HFFc6 (cell line): ENCODE data around the gene OGFOD3. TPM values are rescaled to one million over a fixed set of nuclear protein-coding genes. Genes with fewer than 3 reads are reported as not detected.
"Not testable (repeated sequence)": the region's sequence is repeated elsewhere in the genome, so short reads cannot be mapped to it uniquely, and the experiment has no call there.

ENCODE experiments used
- DNase-seq: peaks from one replicate; pipeline ENCODE4 v3.0.0-alpha.2; 2018
- H3K27ac Mint-ChIP-seq: 2 replicates; pipeline ENCODE4 v1.8.0; 2020; ENCODE audit warnings: mild to moderate bottlenecking, mixed read lengths
- H3K27me3 Mint-ChIP-seq: 2 replicates; pipeline ENCODE4 v1.8.0; 2021; ENCODE audit warnings: mild to moderate bottlenecking, moderate library complexity, mixed read lengths; ENCODE audit not compliant: insufficient read depth
- H3K36me3 Mint-ChIP-seq: 2 replicates; pipeline ENCODE4 v1.8.0; 2021; ENCODE audit warnings: low read depth, mixed read lengths
- H3K4me1 Mint-ChIP-seq: 2 replicates; pipeline ENCODE4 v1.8.0; 2020; ENCODE audit warnings: low read depth, mixed read lengths
- H3K4me3 Mint-ChIP-seq: 2 replicates; pipeline ENCODE4 v1.8.0; 2020; ENCODE audit warnings: mild to moderate bottlenecking, moderate library complexity, mixed read lengths
- H3K9me3 Mint-ChIP-seq: 2 replicates; pipeline ENCODE4 v1.8.0; 2020; ENCODE audit warnings: mild to moderate bottlenecking, mixed read lengths
- CTCF ChIP-seq: fragments of 200-600 bp; sonication (generic); IDR thresholded peaks from 2 replicates; pipeline ENCODE4 v1.5.0; 2021; ENCODE audit warnings: antibody characterized with exemption, mild to moderate bottlenecking
- total RNA-seq, 6 experiments: library from RNA; stranded (reverse); fragmentation: NEBNext Ultra II Directional; extraction: Animal tissue kit (Norgen Biotek cat#: 25700); gene quantifications; 2 replicates in 1 of 6; 3 replicates in 5 of 6; pipeline ENCODE4 v1.2.3, GENCODE V29; 2021

The OGFOD3 gene
- total RNA-seq, 6 experiments from 2014 or later, result 26.5 to 31.2 (median 27.9) TPM

DNA sequence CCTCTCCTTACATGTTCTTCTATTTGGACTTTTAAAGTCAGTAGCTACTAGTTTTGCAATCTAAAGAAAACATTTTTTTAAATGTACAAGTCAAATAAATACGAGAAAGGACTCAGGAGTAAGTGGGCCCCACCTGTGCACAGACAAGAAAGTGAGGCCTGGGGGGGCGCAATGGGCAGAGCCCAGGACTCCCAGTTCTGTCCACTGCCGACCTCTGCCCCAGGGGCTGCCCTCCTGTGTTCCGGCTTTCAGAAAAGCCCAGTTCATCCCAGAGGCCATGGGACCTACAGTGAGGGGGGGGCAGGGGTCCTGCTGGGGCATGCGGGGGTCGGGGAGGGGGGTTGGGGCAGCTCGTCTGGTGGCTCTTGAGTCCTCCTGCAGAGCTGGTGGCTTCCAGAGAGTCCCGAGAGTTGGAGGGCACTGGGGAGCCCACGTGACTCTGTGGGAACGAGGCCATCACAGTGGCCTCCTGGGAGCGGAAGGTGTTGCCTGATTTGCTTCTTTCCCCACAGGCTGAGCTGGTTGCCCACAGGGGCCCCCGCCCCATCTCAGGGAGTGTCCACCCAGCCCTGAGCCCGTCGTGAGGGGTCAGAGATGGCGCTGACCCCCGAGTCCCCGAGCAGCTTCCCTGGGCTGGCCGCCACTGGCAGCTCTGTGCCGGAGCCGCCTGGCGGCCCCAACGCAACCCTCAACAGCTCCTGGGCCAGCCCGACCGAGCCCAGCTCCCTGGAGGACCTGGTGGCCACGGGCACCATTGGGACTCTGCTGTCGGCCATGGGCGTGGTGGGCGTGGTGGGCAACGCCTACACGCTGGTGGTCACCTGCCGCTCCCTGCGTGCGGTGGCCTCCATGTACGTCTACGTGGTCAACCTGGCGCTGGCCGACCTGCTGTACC is 44.4 kb downstream of the OGFOD3 start:
- Mint-ChIP-seq H3K4me1 (no peaks in the 10 kb centered on the region), H3K4me3 (no peak overlapping the region), H3K9me3 (no peaks in the 10 kb centered on the region), H3K27me3 (peaks cover 40% of the 10 kb centered on the region), H3K27ac (no peak overlapping the region), H3K36me3 (no peaks in the 10 kb centered on the region)
- DNase-seq, result no peak
- no peak for TF ChIP-seq CTCF

GRCh38 chr17:82373072-82373452 is 45.3 kb downstream of the OGFOD3 start:
- H3K27ac Mint-ChIP-seq, H3K4me1 Mint-ChIP-seq, H3K4me3 Mint-ChIP-seq, H3K36me3 Mint-ChIP-seq, DNase-seq, H3K9me3 Mint-ChIP-seq: not testable (repeated sequence)
- H3K27me3 Mint-ChIP-seq, result peaks cover 38% of the 10 kb centered on the region

DNA sequence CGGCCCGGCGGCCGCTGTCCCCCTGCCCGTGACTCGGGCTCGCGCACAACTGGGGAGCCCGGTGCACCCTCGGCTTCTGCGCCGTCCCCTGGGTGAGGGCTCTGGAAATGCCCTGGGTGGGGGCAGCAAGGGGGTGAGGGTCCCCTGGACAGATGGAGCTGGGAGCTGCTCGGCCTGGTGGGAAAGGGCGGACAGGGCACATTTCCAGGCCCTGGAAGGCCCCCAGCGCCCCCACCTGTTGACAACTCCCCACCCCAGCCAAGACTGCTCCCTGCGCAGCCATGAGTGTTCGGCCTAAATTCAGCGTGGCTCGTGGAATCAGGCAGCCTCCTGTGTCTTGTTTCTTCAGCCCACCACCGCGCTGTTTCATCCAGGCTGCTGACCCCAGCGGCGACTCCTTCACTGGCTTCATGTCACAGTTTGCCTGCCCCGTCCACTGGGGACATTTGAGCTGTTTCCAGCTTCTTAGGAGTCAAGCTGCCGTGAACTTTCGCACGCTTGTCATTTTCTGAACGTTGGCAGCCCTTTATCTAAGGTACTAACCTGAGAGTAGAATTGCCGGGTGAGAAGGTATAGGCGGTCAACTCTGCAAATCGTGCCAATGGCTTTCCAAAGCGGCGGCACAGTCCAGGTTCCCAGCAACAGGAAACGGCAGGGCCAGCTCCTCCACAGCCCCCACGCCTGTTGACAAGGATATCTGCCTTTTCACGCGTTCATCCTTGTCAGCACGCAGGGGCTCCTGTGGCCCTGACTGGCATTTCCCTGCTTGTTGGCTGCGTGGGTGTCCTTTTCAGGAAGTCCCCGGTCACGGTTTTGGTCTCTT is 45.9 kb downstream of the OGFOD3 start:
- peaks cover 37% of the 10 kb centered on the region for H3K27me3 Mint-ChIP-seq
- no peaks in the 10 kb centered on the region for H3K9me3 Mint-ChIP-seq
- no peak overlapping the region for H3K4me3 Mint-ChIP-seq
- H3K27ac Mint-ChIP-seq, result no peak overlapping the region
- DNase-seq, result no peak
- TF ChIP-seq CTCF, result no peak
- H3K36me3 Mint-ChIP-seq, result no peaks in the 10 kb centered on the region
- no peaks in the 10 kb centered on the region for H3K4me1 Mint-ChIP-seq

DNA sequence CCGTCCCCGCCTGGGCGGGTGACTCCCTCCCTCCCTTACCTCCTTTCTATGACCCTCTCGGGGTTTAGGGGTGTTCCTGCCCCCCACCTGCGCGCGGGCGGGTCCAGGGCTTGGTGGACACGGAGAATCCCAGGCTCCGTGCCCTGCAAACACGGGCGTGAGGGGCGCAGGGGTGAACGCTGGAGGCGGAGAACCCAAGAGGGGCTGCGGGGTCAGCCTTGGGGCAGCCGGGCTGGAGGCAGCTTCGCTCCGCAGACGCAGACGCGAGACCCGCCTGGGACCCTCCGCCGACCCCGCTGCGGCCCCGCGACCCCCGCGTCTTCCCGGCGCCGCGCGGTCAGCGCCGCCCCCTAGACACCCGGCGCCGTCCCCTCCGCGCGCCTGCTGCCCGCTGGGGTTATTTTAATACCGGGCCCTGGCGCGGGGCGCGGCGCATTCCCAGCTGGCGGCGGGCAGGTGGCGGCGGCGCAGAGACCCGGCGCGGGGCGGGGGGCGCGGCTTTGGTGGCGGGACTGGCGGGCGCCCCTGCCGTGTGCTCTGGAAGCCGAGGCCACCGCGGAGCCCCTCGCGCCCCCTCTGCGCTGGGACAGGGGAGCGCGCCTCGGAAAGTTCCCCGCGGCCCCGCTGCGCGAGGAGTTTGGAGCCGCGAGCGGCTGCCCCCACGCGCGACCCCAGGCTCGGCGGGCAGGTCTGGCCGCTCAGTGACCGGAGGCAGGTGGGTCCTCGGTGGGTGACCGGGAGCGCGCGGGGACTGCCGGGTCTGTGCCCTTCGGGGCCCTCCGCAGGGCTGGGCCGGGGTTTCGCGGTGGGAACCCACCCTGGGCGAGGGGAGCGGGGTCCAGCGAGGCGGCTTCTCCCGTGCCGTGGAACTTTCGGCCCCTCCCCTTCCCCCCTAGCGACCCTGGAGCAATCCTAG is 46.8 kb downstream of the OGFOD3 start, which contains the start of gene UTS2R:
UTS2R (plus strand) TSS at position 433 of the 916 bp plus-strand sequence. CDS start 2,560 bp downstream, outside the sequence.
- no peaks in the 10 kb centered on the region for H3K36me3 Mint-ChIP-seq
- no peaks in the 10 kb centered on the region for H3K9me3 Mint-ChIP-seq
- TF ChIP-seq CTCF, result no peak
- H3K4me1 Mint-ChIP-seq, result no peaks in the 10 kb centered on the region
- H3K4me3 Mint-ChIP-seq, result peak within 1 kb of the TSS; percentile 69
- no peak within 1 kb of the TSS for H3K27ac Mint-ChIP-seq
- H3K27me3 Mint-ChIP-seq, result peaks cover 37% of the 10 kb centered on the region
- no peak for DNase-seq

DNA sequence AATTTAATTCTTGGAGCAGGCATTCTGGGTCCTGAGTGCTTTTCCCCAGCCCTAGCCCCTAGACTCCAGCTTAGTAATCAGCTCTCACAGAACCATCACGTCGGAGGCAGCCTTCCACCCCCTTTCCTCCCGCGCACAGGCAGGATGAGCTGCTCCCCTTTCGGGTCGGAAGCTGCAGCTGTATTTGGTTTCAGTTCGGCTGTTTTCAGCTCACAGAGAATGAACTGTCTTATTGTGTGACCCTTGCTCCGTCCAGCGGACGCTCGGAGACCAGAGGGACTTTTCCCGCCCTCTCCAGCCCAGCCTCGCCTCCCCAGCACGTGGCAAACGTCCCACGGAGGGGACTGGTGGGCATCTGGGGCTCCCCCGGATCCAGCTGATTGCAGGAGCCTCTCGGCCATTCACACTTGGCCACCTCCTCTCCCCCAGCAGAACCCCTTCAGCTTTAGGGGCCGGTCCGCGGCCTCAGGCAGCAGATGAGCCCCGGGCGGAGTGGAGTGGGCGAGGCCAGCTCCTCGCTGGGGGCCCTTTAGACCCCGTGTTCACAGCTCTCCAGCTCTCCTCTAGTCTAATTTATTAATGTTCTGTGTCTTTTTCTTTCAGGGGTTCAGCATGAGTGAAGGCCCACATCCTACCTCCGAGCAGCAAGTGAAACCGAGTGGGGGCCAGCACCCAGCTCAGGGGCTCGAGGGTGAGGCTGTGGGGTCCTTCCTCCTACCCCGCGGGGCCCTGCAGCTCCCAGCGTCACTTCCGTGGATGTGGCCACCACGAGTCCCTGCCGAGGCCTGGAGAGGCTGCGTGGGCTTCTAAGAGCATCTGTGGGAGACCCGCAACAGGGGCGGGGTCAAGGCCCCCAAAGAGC is 47.7 kb downstream of the OGFOD3 start:
- TF ChIP-seq CTCF, result no peak
- Mint-ChIP-seq H3K4me3 (peak overlapping the region; percentile 69), H3K27me3 (peaks cover 30% of the 10 kb centered on the region), H3K4me1 (no peaks in the 10 kb centered on the region), H3K9me3 (no peaks in the 10 kb centered on the region), H3K27ac (no peak overlapping the region), H3K36me3 (no peaks in the 10 kb centered on the region)
- no peak for DNase-seq
